Measurements from ENCODE around the gene SGMS1.

The SGMS1 gene

DNA sequence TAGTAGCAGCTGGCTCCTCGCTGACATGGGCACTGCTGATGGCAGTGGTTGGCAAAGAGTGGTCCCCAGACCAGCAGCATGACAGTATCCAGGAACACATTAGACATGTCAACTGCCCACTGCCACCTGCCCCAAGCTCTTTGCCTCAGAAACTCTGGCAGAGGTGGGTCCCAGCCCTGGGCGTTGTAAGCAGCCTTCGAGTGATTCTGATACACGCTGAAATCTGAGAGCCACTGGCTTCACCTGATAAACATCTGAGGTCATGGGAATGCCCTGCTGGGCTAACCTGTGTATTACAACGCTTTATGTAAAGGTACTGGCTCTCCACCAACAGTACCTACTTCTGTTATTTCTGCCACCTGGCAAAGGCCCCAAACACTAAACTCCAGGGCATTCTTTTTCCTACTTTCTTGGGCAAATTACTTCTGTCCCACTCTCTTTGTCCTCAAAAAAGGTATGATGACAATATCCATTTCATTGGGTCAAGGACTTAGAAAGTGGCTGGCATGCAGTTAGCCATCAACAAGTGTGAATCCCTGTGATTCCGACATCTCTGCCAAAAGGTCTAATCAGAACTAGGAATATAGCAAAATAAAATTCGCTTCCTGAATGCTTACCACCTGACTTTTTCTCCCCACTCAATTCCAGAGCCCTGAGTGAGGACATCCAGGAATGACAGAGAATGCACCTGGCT lies 9.2 kb downstream of the SGMS1 start:
- peaks cover 3% of the 10 kb centered on the region for H3K4me1 ChIP-seq (ENCODE audit: insufficient read depth, insufficient read length)
- no peak overlapping the region for H3K4me3 ChIP-seq (ENCODE audit: insufficient read length, low read depth)
- TF ChIP-seq YY1 (IDR thresholded peaks at IDR 0.05; ENCODE audit: insufficient read depth, insufficient read length) (no peak), ZNF274 (IDR thresholded peaks at IDR 0.05; ENCODE audit: low read depth, low read length) (no peak), SUZ12 (IDR thresholded peaks at IDR 0.05; ENCODE audit: extremely low read depth, insufficient read depth, insufficient read length) (no peak)
- DNase-seq (ENCODE audit: low read depth, low spot score), result peak; percentile 16
- no peak overlapping the region for H3K9ac ChIP-seq (ENCODE audit: insufficient read length, low read depth)
- H3K27me3 ChIP-seq (ENCODE audit: insufficient read depth, insufficient read length), result no peaks in the 10 kb centered on the region
- H3K9me3 ChIP-seq (ENCODE audit: insufficient read depth, low read length), result no peaks in the 10 kb centered on the region
- no peaks in the 10 kb centered on the region for H3K36me3 ChIP-seq (ENCODE audit: insufficient read depth, insufficient read length, low read length)

DNA sequence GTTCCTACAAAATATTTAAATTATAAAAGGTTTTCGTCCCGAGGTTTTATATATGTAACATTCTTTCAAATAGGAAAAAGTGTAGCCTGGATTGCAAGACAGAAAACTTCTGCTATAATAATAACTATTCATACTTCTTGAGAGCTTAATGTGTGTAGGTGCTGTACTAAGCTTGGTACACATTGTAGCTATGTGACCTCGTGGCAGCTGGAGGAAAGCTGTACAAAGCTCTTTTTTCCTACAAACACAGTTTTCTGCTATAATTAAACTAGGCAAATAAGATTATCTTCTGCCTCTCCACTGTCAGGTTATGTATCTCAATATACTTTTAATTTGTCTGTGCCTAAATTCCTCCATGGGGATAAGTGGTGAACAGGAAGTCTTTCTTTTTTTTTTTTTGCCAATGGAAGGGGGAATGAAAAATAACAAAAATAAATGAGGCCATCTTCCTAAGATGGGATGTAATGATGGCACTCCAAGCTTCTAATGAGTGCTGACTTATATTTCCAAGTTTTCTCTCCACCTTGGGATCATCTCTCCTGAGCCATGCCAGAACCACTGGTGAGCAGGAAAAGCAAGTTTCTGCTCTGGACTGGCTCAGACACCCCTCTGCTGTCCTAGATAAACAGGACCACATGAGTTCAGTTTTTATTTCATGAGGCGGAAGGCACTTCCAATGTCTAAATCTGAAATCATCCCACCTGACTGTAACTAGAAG lies 9.9 kb downstream of the SGMS1 start:
- no peak for DNase-seq (ENCODE audit: low read depth, low spot score)
- H3K4me1 ChIP-seq (ENCODE audit: insufficient read depth, insufficient read length), result peaks cover 1% of the 10 kb centered on the region
- TF ChIP-seq SUZ12 (IDR thresholded peaks at IDR 0.05; ENCODE audit: extremely low read depth, insufficient read depth, insufficient read length) (no peak), YY1 (IDR thresholded peaks at IDR 0.05; ENCODE audit: insufficient read depth, insufficient read length) (no peak), ZNF274 (IDR thresholded peaks at IDR 0.05; ENCODE audit: low read depth, low read length) (no peak)

DNA sequence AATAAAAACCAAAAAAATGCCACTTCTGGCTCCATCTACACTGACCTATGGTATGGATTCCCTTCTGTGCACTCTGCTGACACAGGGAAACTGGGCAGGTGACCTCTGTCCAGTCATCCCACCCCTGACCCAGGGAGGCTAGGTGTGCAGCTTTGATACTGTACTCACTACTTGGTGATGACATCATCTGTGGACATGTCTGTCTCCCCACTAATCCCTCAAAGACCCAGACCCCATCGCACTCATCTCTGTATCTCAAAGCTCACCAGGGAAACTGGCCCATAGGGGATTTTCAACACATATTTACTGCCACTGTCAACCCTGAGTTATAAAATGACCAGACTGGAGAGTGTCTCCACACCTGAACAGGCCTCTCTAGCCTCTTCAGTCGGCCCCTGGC lies 10.6 kb downstream of the SGMS1 start:
- H3K36me3 ChIP-seq (ENCODE audit: insufficient read depth, insufficient read length, low read length), result no peaks in the 10 kb centered on the region
- no peaks in the 10 kb centered on the region for H3K9me3 ChIP-seq (ENCODE audit: insufficient read depth, low read length)
- no peak overlapping the region for H3K4me3 ChIP-seq (ENCODE audit: insufficient read length, low read depth)
- H3K4me1 ChIP-seq (ENCODE audit: insufficient read depth, insufficient read length), result no peaks in the 10 kb centered on the region
- no peak for DNase-seq (ENCODE audit: low read depth, low spot score)
- no peak overlapping the region for H3K9ac ChIP-seq (ENCODE audit: insufficient read length, low read depth)
- TF ChIP-seq YY1 (IDR thresholded peaks at IDR 0.05; ENCODE audit: insufficient read depth, insufficient read length) (no peak), SUZ12 (IDR thresholded peaks at IDR 0.05; ENCODE audit: extremely low read depth, insufficient read depth, insufficient read length) (no peak), ZNF274 (IDR thresholded peaks at IDR 0.05; ENCODE audit: low read depth, low read length) (no peak)
- H3K27me3 ChIP-seq (ENCODE audit: insufficient read depth, insufficient read length), result no peaks in the 10 kb centered on the region

More for the DNA sequence above, 9.9 kb downstream of the SGMS1 start:
- no peak overlapping the region for H3K4me3 ChIP-seq (ENCODE audit: insufficient read length, low read depth)
- H3K9ac ChIP-seq (ENCODE audit: insufficient read length, low read depth), result no peak overlapping the region
- no peaks in the 10 kb centered on the region for H3K36me3 ChIP-seq (ENCODE audit: insufficient read depth, insufficient read length, low read length)
- H3K9me3 ChIP-seq (ENCODE audit: insufficient read depth, low read length), result no peaks in the 10 kb centered on the region
- H3K27me3 ChIP-seq (ENCODE audit: insufficient read depth, insufficient read length), result no peaks in the 10 kb centered on the region

DNA sequence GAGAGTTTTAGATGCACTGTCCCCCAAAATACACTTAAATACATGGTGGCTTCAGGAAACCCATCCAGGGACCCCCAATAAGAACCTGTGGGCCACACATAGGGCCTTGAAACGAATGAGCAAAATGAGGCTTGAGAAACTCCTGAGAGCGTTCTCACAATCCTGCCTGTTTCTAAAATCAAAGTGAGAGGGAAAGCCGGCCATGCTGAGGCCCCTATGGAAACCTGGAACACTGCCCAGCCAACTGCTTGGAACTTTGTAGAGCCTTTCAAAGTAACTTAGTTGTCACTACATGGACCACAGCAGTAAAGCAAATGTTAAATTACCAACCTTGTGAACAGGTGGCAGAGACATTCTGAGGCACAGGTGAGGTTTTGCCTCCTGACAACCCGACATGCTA lies 13.4 kb downstream of the SGMS1 start:
- Histone ChIP-seq H3K4me3 (ENCODE audit: insufficient read length, low read depth) (no peak overlapping the region), H3K9ac (ENCODE audit: insufficient read length, low read depth) (no peak overlapping the region), H3K36me3 (ENCODE audit: insufficient read depth, insufficient read length, low read length) (no peaks in the 10 kb centered on the region), H3K9me3 (ENCODE audit: insufficient read depth, low read length) (no peaks in the 10 kb centered on the region), H3K4me1 (ENCODE audit: insufficient read depth, insufficient read length) (no peaks in the 10 kb centered on the region), H3K27me3 (ENCODE audit: insufficient read depth, insufficient read length) (no peaks in the 10 kb centered on the region)
- TF ChIP-seq ZNF274 (IDR thresholded peaks at IDR 0.05; ENCODE audit: low read depth, low read length) (no peak), SUZ12 (IDR thresholded peaks at IDR 0.05; ENCODE audit: extremely low read depth, insufficient read depth, insufficient read length) (no peak), YY1 (IDR thresholded peaks at IDR 0.05; ENCODE audit: insufficient read depth, insufficient read length) (no peak)
- DNase-seq (ENCODE audit: low read depth, low spot score), result no peak

DNA sequence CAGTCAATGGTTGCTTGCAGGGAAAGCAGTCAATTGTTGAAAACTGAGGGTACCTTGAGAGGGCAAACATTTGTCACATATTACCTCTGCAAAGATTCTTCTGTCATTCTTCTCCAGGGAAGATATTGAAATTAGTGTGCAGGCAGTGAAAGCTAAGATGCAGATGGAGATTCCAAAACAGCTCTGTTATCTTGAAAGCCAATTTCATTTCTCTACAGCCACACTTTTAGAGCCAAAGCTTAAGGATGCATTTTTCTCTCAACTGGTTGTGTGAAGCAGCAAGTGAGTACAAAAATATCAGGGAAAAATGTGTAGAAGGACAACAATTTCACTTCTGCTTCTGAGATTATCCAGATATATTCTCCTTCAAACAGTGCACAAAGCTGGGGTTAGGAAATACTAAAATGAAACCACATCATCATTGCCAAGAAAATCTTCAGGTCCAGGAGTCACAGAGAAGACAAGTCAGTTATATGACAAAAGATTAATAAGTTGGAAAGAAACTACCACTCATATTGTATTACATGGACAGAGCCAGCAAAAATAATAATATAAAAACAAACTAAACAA lies 16.3 kb downstream of the SGMS1 start:
- no peak overlapping the region for H3K9ac ChIP-seq (ENCODE audit: insufficient read length, low read depth)
- H3K9me3 ChIP-seq (ENCODE audit: insufficient read depth, low read length), result no peaks in the 10 kb centered on the region
- DNase-seq (ENCODE audit: low read depth, low spot score), result no peak
- TF ChIP-seq SUZ12 (IDR thresholded peaks at IDR 0.05; ENCODE audit: extremely low read depth, insufficient read depth, insufficient read length), result no peak
- no peak for TF ChIP-seq ZNF274 (IDR thresholded peaks at IDR 0.05; ENCODE audit: low read depth, low read length)
- no peak for TF ChIP-seq YY1 (IDR thresholded peaks at IDR 0.05; ENCODE audit: insufficient read depth, insufficient read length)
- H3K27me3 ChIP-seq (ENCODE audit: insufficient read depth, insufficient read length), result no peaks in the 10 kb centered on the region
- no peak overlapping the region for H3K4me3 ChIP-seq (ENCODE audit: insufficient read length, low read depth)
- H3K4me1 ChIP-seq (ENCODE audit: insufficient read depth, insufficient read length), result peaks cover 4% of the 10 kb centered on the region
- no peaks in the 10 kb centered on the region for H3K36me3 ChIP-seq (ENCODE audit: insufficient read depth, insufficient read length, low read length)

DNA sequence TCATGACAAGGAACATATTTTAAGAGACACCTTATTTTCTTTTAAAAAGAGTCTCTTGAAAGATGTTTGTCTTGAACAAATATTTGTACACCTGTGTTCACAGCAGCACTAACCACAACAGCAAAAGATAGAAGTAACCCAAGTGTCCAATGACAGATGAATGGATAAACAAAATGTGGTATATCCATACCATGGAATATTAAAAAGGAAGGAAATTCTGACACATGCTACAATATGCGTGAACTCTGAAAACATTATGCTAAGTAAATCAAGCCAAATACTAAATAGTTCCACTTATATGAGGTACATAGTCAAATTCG lies 17.8 kb downstream of the SGMS1 start:
- H3K4me1 ChIP-seq (ENCODE audit: insufficient read depth, insufficient read length), result peaks cover 4% of the 10 kb centered on the region

DNA sequence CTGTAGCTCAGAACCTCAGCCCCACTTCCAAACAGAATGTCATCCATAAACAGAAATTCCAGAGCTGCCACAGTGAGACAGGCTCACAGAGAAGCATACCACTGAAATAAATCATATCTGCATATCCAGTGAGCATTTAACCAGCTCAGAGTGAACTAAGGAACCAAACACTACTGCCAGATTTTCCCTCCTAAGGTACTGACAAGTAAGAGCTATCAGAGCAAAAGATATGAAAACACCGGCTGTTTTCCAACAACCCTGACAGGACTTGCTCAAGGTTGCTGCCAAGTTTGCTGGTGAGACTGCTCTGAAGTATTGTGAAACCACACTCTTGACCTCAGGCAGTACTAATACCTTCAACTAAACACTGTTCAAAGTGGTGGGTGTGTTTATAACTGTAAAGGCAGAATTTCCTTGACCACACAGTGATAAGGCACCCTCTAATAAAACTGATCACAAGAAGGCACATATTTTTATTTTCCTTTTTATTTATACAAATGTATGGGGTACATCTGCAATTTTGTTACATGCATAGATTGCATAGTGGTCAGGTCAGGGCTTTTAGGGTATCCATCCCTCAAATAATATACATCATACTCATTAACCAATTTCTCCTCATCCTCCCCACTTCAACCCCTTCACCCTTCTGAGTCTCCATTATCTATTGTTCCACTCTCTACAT lies 18.3 kb downstream of the SGMS1 start:
- Histone ChIP-seq H3K9ac (ENCODE audit: insufficient read length, low read depth) (no peak overlapping the region), H3K4me1 (ENCODE audit: insufficient read depth, insufficient read length) (peaks cover 4% of the 10 kb centered on the region), H3K27me3 (ENCODE audit: insufficient read depth, insufficient read length) (no peaks in the 10 kb centered on the region), H3K4me3 (ENCODE audit: insufficient read length, low read depth) (no peak overlapping the region), H3K36me3 (ENCODE audit: insufficient read depth, insufficient read length, low read length) (no peaks in the 10 kb centered on the region), H3K9me3 (ENCODE audit: insufficient read depth, low read length) (no peaks in the 10 kb centered on the region)
- TF ChIP-seq YY1 (IDR thresholded peaks at IDR 0.05; ENCODE audit: insufficient read depth, insufficient read length) (no peak), SUZ12 (IDR thresholded peaks at IDR 0.05; ENCODE audit: extremely low read depth, insufficient read depth, insufficient read length) (no peak), ZNF274 (IDR thresholded peaks at IDR 0.05; ENCODE audit: low read depth, low read length) (no peak)
- DNase-seq (ENCODE audit: low read depth, low spot score), result no peak

More for the DNA sequence above, 17.8 kb downstream of the SGMS1 start:
- no peak overlapping the region for H3K4me3 ChIP-seq (ENCODE audit: insufficient read length, low read depth)
- DNase-seq (ENCODE audit: low read depth, low spot score), result no peak
- no peaks in the 10 kb centered on the region for H3K27me3 ChIP-seq (ENCODE audit: insufficient read depth, insufficient read length)
- no peaks in the 10 kb centered on the region for H3K9me3 ChIP-seq (ENCODE audit: insufficient read depth, low read length)
- TF ChIP-seq SUZ12 (IDR thresholded peaks at IDR 0.05; ENCODE audit: extremely low read depth, insufficient read depth, insufficient read length) (no peak), YY1 (IDR thresholded peaks at IDR 0.05; ENCODE audit: insufficient read depth, insufficient read length) (no peak), ZNF274 (IDR thresholded peaks at IDR 0.05; ENCODE audit: low read depth, low read length) (no peak)
- H3K36me3 ChIP-seq (ENCODE audit: insufficient read depth, insufficient read length, low read length), result no peaks in the 10 kb centered on the region
- H3K9ac ChIP-seq (ENCODE audit: insufficient read length, low read depth), result no peak overlapping the region

Data from NT2/D1 (cell line).